Subcutaneous adipose tissue (tissue), 4 donors: ENCODE data around the gene MRPL52. TPM values are rescaled to one million over a fixed set of nuclear protein-coding genes. Genes with fewer than 3 reads are reported as not detected.

ENCODE experiments used
- CTCF ChIP-seq: fragments of 450-650 bp; IDR thresholded peaks from one replicate; pipeline ENCODE4 v1.5.1; 2016; ENCODE audit warnings: low read depth, mild to moderate bottlenecking, control low read depth, antibody characterized with exemption, moderate library complexity
- total RNA-seq, 4 donors: library from RNA; depleted of rRNA; stranded (reverse); fragments of >200 nt; gene quantifications; one replicate each; pipeline ENCODE4 v1.1.0, GENCODE V29; 2016

MRPL52 gene
- total RNA-seq, 4 donors from 2014 or later = 13.9 to 55.6 (median 31.2) TPM

GRCh38 chr14:22837750-22838538 is 8.3 kb downstream of the MRPL52 start:
- TF ChIP-seq CTCF = no peak

- no peak for TF ChIP-seq CTCF
Measured at GRCh38 chr14:22838631-22839041, 8.9 kb downstream of the MRPL52 start.

- TF ChIP-seq CTCF = no peak
Measured at GRCh38 chr14:22839159-22839779, 9.6 kb downstream of the MRPL52 start.

- TF ChIP-seq CTCF = no peak
Measured at GRCh38 chr14:22841311-22841710, 11.6 kb downstream of the MRPL52 start.

GRCh38 chr14:22841769-22842168 is 12.1 kb downstream of the MRPL52 start:
- TF ChIP-seq CTCF = no peak

GRCh38 chr14:22842211-22843122 is 12.8 kb downstream of the MRPL52 start:
- TF ChIP-seq CTCF = no peak
